ENCODE data around the gene HIBCH.
"Not testable (repeated sequence)": the region's sequence is repeated elsewhere in the genome, so short reads cannot be mapped to it uniquely, and the experiment has no call there.

Gene HIBCH

GRCh38 chr2:190223989-190224388, 95.6 kb downstream of the HIBCH start:
- DNase-seq, result not testable (repeated sequence)

- DNase-seq, result not testable (repeated sequence)
Measured at GRCh38 chr2:190222745-190223144, 96.9 kb downstream of the HIBCH start.

GRCh38 chr2:190221429-190221828, 98.2 kb downstream of the HIBCH start:
- DNase-seq, result no peak

GRCh38 chr2:190219186-190219585, 100.4 kb downstream of the HIBCH start:
- DNase-seq, result no peak

- DNase-seq, result no peak
Measured at GRCh38 chr2:190217616-190218015, 102.0 kb downstream of the HIBCH start.

- peak; percentile 11 for DNase-seq
Measured at GRCh38 chr2:190216829-190217228, 102.8 kb downstream of the HIBCH start.

- no peak for DNase-seq
Measured at GRCh38 chr2:190215620-190216019, 104.0 kb downstream of the HIBCH start.

GRCh38 chr2:190214426-190215194, 105.0 kb downstream of the HIBCH start:
- peak; percentile 23 for DNase-seq

- no peak for DNase-seq
Measured at GRCh38 chr2:190213441-190214335, 105.9 kb downstream of the HIBCH start.

- no peak for DNase-seq
Measured at GRCh38 chr2:190210471-190210870, 109.2 kb downstream of the HIBCH start.

- DNase-seq, result no peak
Measured at GRCh38 chr2:190209559-190209958, 110.1 kb downstream of the HIBCH start.

GRCh38 chr2:190207930-190208329, 111.7 kb downstream of the HIBCH start:
- DNase-seq, result no peak

GRCh38 chr2:190205657-190206056, 114.0 kb downstream of the HIBCH start:
- no peak for DNase-seq

- no peak for DNase-seq
Measured at GRCh38 chr2:190202604-190203003, 117.0 kb downstream of the HIBCH start.

- DNase-seq, result no peak
Measured at GRCh38 chr2:190202018-190202417, 117.6 kb downstream of the HIBCH start.

GRCh38 chr2:190200603-190201002, 119.0 kb downstream of the HIBCH start:
- no peak for DNase-seq

GRCh38 chr2:190199530-190199929, 120.1 kb downstream of the HIBCH start:
- DNase-seq, result no peak

GRCh38 chr2:190199109-190199508, 120.5 kb downstream of the HIBCH start:
- DNase-seq, result no peak

- DNase-seq, result no peak
Measured at GRCh38 chr2:190197143-190197720, 122.4 kb downstream of the HIBCH start.

GRCh38 chr2:190190507-190191162, 129.0 kb downstream of the HIBCH start:
- no peak for DNase-seq

- DNase-seq, result no peak
Measured at GRCh38 chr2:190188289-190188688, 131.3 kb downstream of the HIBCH start.

GRCh38 chr2:190186238-190186637, 133.4 kb downstream of the HIBCH start:
- no peak for DNase-seq

GRCh38 chr2:190185380-190185779, 134.2 kb downstream of the HIBCH start:
- no peak for DNase-seq
